Activated T-helper 2 cell treated with anti-CD3 and anti-CD28 coated beads, Interferon-gamma antibody, Interleukin-2, Interleukin-4, amounts not matched to agents 10 μg/mL and 5 μg/mL and 100 μg/mL, durations not matched to agents 14 hours and 24 hours and 36 hours (primary cell): Measurements from ENCODE around the gene GLUD2. TPM values are rescaled to one million over a fixed set of nuclear protein-coding genes. Genes with fewer than 3 reads are reported as not detected.
"Not testable (repeated sequence)": the region's sequence is repeated elsewhere in the genome, so short reads cannot be mapped to it uniquely, and the experiment has no call there.

ENCODE experiments used
- DNase-seq: peaks from one replicate; pipeline ENCODE4 v3.0.0; 2021; ENCODE audit warnings: low spot score
- H3K27ac Mint-ChIP-seq: one replicate; pipeline ENCODE4 v1.8.0; 2021; ENCODE audit warnings: mixed read lengths
- H3K27me3 Mint-ChIP-seq: one replicate; pipeline ENCODE4 v1.8.0; 2021; ENCODE audit warnings: low read depth, mixed read lengths
- H3K36me3 Mint-ChIP-seq: one replicate; pipeline ENCODE4 v1.8.0; 2021; ENCODE audit warnings: low read depth, mixed read lengths
- H3K4me1 Mint-ChIP-seq: one replicate; pipeline ENCODE4 v1.8.0; 2021; ENCODE audit warnings: low read depth, mixed read lengths
- H3K4me3 Mint-ChIP-seq: one replicate; pipeline ENCODE4 v1.8.0; 2021; ENCODE audit warnings: low read depth, mild to moderate bottlenecking, moderate library complexity, mixed read lengths
- H3K9me3 Mint-ChIP-seq: one replicate; pipeline ENCODE4 v1.8.0; 2021; ENCODE audit warnings: mixed read lengths
- intact Hi-C: fragments of 100-400 bp; cut with micrococcal nuclease; formaldehyde crosslinking; loops from one replicate; pipeline ENCODE4 v1.15.1; 2023
- total RNA-seq: library from RNA; stranded (reverse); gene quantifications from 2 replicates; pipeline ENCODE4 v1.2.3, GENCODE V29; 2022

The GLUD2 gene
- total RNA-seq, 1 donor from 2014 or later, result 2.9 TPM

DNA sequence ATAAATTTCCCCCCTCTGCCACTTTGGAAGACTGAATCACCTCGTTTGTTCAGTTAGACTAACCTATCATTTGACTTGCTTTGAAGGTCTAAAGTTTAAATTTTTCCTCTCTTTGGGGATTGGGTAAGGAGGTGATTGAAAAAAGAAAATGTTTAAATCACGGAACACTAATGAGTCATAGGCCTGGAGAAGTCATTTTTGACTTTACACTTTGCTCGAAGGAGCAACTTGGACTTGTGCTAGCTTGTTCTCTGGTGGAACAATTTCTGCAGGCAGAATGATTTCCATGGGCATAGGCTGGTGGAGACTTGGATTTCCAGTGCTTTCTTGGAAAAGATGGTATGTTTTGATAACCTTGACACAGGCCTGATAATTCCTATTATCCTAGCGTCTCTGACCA is 10.5 kb upstream of the GLUD2 start:
- Mint-ChIP-seq H3K4me1 (peaks cover 7% of the 10 kb centered on the region), H3K36me3 (no peaks in the 10 kb centered on the region), H3K4me3 (no peak overlapping the region)

GRCh38 chrX:121050781-121051180 is 3.4 kb downstream of the GLUD2 start:
- Mint-ChIP-seq H3K4me3 (no peak overlapping the region), H3K36me3 (no peaks in the 10 kb centered on the region), H3K27me3 (peaks cover 2% of the 10 kb centered on the region), H3K4me1 (no peaks in the 10 kb centered on the region), H3K27ac (no peak overlapping the region), H3K9me3 (no peaks in the 10 kb centered on the region)
- no peak for DNase-seq
- intact Hi-C loops, result no loop called here

More for the DNA sequence above, 10.5 kb upstream of the GLUD2 start:
- Mint-ChIP-seq H3K27me3 (no peaks in the 10 kb centered on the region), H3K27ac (no peak overlapping the region), H3K9me3 (no peaks in the 10 kb centered on the region)
- intact Hi-C loops, result no loop called here
- no peak for DNase-seq

DNA sequence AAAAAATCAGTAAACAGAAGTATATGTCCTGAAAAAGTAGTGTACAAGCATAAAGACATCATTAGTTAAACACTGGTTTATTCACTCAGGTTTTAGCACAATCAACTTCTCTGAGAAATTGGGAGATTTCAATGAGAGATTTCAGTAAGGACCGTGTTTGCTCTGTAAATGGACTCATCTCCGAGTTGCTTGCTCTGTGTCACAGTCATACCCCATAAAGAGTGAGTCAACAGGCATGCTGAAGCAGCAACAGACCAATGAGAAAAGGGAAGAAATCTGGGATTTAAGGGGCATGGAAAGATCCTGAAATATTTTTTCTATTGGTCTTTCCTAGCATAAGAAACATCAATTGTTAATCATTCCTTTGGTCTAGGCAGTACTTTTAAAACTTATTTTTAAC is 4.7 kb downstream of the GLUD2 start:
- intact Hi-C loops, result no loop called here
- no peaks in the 10 kb centered on the region for H3K36me3 Mint-ChIP-seq
- DNase-seq, result no peak
- H3K4me3 Mint-ChIP-seq, result no peak overlapping the region
- no peak overlapping the region for H3K27ac Mint-ChIP-seq
- H3K27me3 Mint-ChIP-seq, result no peaks in the 10 kb centered on the region
- H3K9me3 Mint-ChIP-seq, result no peaks in the 10 kb centered on the region
- H3K4me1 Mint-ChIP-seq, result no peaks in the 10 kb centered on the region

DNA sequence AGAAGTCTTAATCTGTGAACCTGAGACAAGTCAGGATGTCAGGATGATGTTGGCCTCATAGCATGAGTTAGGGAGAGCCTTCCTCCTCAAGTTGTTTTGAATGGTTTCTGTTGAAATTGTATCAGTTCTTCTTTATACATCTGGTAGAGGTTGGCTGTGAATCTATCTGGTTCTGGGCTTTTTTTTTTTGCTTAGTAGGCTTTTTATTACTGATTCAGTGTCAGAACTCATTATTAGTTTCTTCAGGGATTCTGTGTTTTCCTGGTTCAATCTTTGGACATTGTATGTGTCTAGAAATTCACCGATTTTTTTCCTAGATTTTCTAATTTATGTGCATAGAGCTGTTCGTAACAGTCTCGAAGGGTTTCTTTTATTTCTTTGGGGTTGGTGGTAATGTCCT is 14.9 kb downstream of the GLUD2 start:
- H3K4me1 Mint-ChIP-seq, result no peaks in the 10 kb centered on the region
- no peak overlapping the region for H3K4me3 Mint-ChIP-seq
- peaks cover 7% of the 10 kb centered on the region for H3K9me3 Mint-ChIP-seq
- no peak for DNase-seq
- H3K36me3 Mint-ChIP-seq, result no peaks in the 10 kb centered on the region
- no peak overlapping the region for H3K27ac Mint-ChIP-seq
- no peaks in the 10 kb centered on the region for H3K27me3 Mint-ChIP-seq
- intact Hi-C loops, result no loop called here

- no peak overlapping the region for H3K27ac Mint-ChIP-seq
- intact Hi-C loops, result no loop called here
- H3K9me3 Mint-ChIP-seq, result peaks cover 7% of the 10 kb centered on the region
- no peak overlapping the region for H3K4me3 Mint-ChIP-seq
- DNase-seq, result no peak
- no peaks in the 10 kb centered on the region for H3K27me3 Mint-ChIP-seq
- no peaks in the 10 kb centered on the region for H3K36me3 Mint-ChIP-seq
- no peaks in the 10 kb centered on the region for H3K4me1 Mint-ChIP-seq
These were observed 17.2 kb downstream of the GLUD2 start for GRCh38 chrX:121064579-121064978.

GRCh38 chrX:121084247-121084646 is 36.8 kb downstream of the GLUD2 start:
- intact Hi-C loops, H3K36me3 Mint-ChIP-seq, H3K9me3 Mint-ChIP-seq, H3K4me1 Mint-ChIP-seq, H3K27ac Mint-ChIP-seq, H3K4me3 Mint-ChIP-seq, DNase-seq, H3K27me3 Mint-ChIP-seq: not testable (repeated sequence)

DNA sequence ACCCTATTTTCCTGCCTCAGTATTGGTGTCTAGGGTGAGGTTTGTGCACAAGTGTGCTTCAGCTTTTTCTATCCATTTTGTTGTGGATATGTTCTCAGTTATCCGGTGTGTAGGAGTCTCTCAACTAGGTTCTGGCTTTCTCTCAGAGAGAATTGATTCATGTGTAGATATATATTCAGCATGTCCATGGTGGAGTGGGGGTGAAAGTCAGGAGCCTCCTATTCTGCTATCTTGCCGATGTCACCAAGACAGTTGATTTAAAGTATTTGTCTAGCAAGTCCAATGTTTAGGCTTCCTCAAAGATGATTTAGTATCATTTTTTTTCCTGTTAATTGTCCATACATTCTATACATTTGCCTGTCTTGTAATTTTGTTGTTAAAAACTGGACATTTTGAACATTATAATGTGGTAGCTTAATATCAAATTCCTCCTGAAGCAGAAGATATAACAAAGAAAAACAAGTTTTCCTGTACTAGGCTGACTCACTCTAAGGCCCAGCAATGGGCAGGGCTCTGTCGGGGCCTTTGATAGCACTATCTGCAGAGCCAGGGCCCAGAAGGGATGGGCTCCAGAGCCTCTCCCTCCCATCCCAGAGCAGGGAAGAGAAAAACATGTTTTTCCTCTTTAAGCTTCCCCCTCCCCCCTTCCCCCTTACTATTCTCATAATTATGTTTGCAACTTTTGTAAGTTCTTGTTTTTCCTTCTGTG is 37.6 kb downstream of the GLUD2 start:
- DNase-seq, result no peak
- Mint-ChIP-seq H3K4me3 (no peak overlapping the region), H3K27me3 (no peaks in the 10 kb centered on the region), H3K36me3 (no peaks in the 10 kb centered on the region), H3K9me3 (no peaks in the 10 kb centered on the region), H3K27ac (no peak overlapping the region), H3K4me1 (no peaks in the 10 kb centered on the region)
- intact Hi-C loops, result no loop called here

- no peaks in the 10 kb centered on the region for H3K4me1 Mint-ChIP-seq
- H3K36me3 Mint-ChIP-seq, result no peaks in the 10 kb centered on the region
- no peak for DNase-seq
- no peaks in the 10 kb centered on the region for H3K27me3 Mint-ChIP-seq
- intact Hi-C loops, result no loop called here
- no peak overlapping the region for H3K4me3 Mint-ChIP-seq
- no peaks in the 10 kb centered on the region for H3K9me3 Mint-ChIP-seq
- no peak overlapping the region for H3K27ac Mint-ChIP-seq
These were observed 38.2 kb downstream of the GLUD2 start for GRCh38 chrX:121085612-121086010.

GRCh38 chrX:121093011-121093410 is 45.6 kb downstream of the GLUD2 start:
- H3K27ac Mint-ChIP-seq, result no peak overlapping the region
- H3K4me3 Mint-ChIP-seq, result no peak overlapping the region
- no peaks in the 10 kb centered on the region for H3K27me3 Mint-ChIP-seq
- H3K36me3 Mint-ChIP-seq, result no peaks in the 10 kb centered on the region
- intact Hi-C loops, result no loop called here
- H3K9me3 Mint-ChIP-seq, result no peaks in the 10 kb centered on the region
- no peaks in the 10 kb centered on the region for H3K4me1 Mint-ChIP-seq
- no peak for DNase-seq

Other genes starting within 250 kb of the GLUD2 start
- not detected in 2 replicates for gene CT47B1, start 171.7 kb upstream of the GLUD2 start, total RNA-seq
- not detected in 2 replicates for gene CT47A11, start 110.5 kb upstream of the GLUD2 start, total RNA-seq
- gene CT47A10, start 105.6 kb upstream of the GLUD2 start, total RNA-seq, result not detected in 2 replicates
- not detected in 2 replicates for gene CT47A9, start 100.7 kb upstream of the GLUD2 start, total RNA-seq
- gene CT47A8, start 95.9 kb upstream of the GLUD2 start, total RNA-seq, result not detected in 2 replicates
- gene CT47A7, start 91.0 kb upstream of the GLUD2 start, total RNA-seq, result not detected in 2 replicates
- not detected in 2 replicates for gene CT47A6, start 86.1 kb upstream of the GLUD2 start, total RNA-seq
- not detected in 2 replicates for gene CT47A5, start 81.3 kb upstream of the GLUD2 start, total RNA-seq
- not detected in 2 replicates for gene CT47A4, start 76.4 kb upstream of the GLUD2 start, total RNA-seq
- not detected in 2 replicates for gene CT47A3, start 71.5 kb upstream of the GLUD2 start, total RNA-seq
- gene CT47A2, start 66.7 kb upstream of the GLUD2 start, total RNA-seq, result not detected in 2 replicates
- gene CT47A1, start 61.9 kb upstream of the GLUD2 start, total RNA-seq, result not detected in 2 replicates